ENCODE results near the gene FMO2.

FMO2 gene

DNA sequence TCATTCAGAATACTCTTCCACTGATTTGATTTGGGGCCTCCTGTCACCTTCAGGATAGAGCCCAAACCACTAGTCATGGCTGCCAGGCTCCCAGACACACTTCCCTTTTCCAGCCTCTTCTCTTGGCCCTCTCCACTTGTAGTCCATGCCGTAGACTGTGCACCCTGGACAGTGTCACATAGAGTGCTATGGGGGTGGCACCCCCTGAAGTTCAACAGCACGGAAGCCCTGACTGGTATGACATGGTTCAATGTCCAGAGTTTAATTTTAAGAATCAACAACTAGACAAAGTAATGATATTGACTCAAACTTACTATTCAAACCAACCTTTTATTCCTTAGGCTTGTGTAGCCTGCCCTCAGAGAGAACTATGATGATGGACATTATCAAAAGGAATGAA is 22.3 kb downstream of the FMO2 start:
- no peak for DNase-seq (ENCODE audit: low read depth)
- Histone ChIP-seq H3K27me3 (replicated peaks; ENCODE audit: control insufficient read depth, insufficient read depth, low read length) (no peaks in the 10 kb centered on the region), H3K4me1 (ENCODE audit: control insufficient read depth, insufficient read depth, low read length) (peaks cover 42% of the 10 kb centered on the region), H3K9me3 (ENCODE audit: control insufficient read depth, low read length) (no peaks in the 10 kb centered on the region), H3K36me3 (ENCODE audit: control insufficient read depth, insufficient read depth, low read length, severe bottlenecking) (no peaks in the 10 kb centered on the region), H3K9ac (ENCODE audit: low read length) (no peak overlapping the region), H3K4me3 (ENCODE audit: low read length) (no peak overlapping the region)

DNA sequence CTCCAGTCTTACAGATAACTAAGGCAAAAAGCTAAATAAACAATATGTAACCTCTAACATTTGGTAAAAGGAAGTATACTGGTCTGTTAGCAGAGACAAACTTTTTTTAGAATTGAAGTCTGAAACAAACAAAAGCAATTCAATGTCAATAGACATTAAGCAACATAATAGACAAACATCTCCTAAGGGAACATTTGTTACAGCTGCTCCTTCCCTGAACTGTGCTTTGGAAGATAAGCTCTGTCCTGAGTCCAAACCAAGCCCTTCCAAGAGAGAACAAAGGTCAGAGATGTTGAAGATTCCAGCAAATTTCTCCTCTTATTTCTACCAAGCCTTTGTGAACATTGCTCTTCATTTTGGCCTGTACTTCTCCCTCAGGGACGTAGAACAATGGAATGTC is 25.3 kb downstream of the FMO2 start:
- DNase-seq (ENCODE audit: low read depth) = peak; percentile 70
- Histone ChIP-seq H3K9me3 (ENCODE audit: control insufficient read depth, low read length) (no peaks in the 10 kb centered on the region), H3K27me3 (replicated peaks; ENCODE audit: control insufficient read depth, insufficient read depth, low read length) (no peaks in the 10 kb centered on the region), H3K9ac (ENCODE audit: low read length) (peak overlapping the region; percentile 52), H3K4me3 (ENCODE audit: low read length) (peak overlapping the region; percentile 5), H3K36me3 (ENCODE audit: control insufficient read depth, insufficient read depth, low read length, severe bottlenecking) (no peaks in the 10 kb centered on the region), H3K4me1 (ENCODE audit: control insufficient read depth, insufficient read depth, low read length) (peaks cover 56% of the 10 kb centered on the region)

DNA sequence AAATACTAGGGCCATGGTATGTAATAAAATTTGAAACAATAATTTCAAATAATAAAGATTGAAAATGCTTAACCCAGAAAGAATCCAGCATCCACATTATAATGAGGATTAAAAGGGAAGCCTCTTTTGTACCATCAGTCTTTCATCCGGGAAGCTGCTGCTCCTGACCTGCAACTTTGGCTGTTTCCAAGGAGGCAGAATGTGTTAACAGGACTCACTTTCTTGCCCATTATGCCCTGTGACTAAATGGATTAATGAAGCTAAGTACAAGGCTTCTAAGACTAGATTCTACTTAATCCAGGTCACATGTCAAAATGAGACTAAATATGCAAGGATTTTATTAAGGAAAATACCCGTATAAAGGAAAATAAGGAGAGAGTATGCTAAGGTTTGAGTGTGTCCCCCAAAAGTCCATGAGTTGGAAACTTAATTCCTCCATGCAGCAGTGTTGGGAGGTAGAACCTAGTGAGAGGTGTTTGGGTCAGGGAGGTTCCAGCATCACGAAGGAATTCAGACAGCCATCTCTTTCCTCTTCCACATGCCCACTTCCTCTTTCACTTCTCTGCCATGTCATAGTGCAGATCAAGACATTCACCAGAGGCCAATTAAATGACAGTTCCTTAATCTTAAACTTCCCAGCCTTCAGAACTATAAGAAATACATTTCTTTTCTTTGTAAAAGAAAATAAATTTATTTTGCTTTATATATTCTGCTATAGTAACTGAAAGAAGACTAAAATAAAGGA is 27.7 kb downstream of the FMO2 start:
- H3K9me3 ChIP-seq (ENCODE audit: control insufficient read depth, low read length) = no peaks in the 10 kb centered on the region
- no peaks in the 10 kb centered on the region for H3K36me3 ChIP-seq (ENCODE audit: control insufficient read depth, insufficient read depth, low read length, severe bottlenecking)
- no peak for DNase-seq (ENCODE audit: low read depth)
- H3K27me3 ChIP-seq (replicated peaks; ENCODE audit: control insufficient read depth, insufficient read depth, low read length) = no peaks in the 10 kb centered on the region
- H3K9ac ChIP-seq (ENCODE audit: low read length) = no peak overlapping the region
- H3K4me1 ChIP-seq (ENCODE audit: control insufficient read depth, insufficient read depth, low read length) = peaks cover 38% of the 10 kb centered on the region
- no peak overlapping the region for H3K4me3 ChIP-seq (ENCODE audit: low read length)

DNA sequence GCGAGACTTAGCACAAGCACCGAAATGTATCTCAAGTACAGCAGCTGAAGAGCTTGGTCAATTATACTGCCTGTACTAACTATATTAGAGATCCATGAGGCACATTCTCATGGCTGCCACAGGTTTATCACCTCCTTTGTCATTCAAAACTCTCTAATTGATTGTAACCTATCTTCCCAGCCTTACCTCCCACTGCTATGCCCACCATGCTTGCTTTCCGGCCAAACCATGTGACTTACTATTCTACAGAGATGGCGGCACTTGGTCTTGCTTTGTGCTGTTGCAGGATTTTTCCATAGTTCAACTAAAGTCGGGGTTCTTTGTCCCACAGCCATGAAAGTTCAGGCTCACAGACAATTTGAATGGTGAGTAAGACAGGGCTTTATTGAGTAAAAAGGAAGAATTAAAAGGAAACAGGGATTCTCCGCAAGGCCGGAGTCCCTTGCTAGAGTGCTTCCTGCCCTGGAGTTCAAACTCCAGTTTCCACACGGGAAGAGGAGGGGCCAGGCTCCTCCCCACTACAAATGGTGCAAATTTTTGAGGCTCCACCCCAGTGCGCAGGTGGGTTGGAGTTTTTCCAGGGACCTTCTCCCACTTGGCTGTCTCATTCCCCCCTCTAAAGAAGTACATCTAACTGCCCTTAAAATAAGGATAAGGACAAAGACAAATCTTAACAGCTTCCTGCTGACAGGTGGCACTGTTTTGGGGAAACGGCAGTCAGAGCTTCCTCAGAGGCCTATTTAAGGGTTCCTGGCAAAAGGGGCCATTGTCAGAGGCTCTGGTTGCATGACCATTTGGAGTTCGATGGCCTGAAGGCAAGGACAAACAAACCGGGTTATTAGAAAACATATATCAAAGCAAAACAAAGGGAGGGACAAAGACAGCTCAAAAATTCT is 28.7 kb downstream of the FMO2 start:
- Histone ChIP-seq H3K4me3 (ENCODE audit: low read length) (no peak overlapping the region), H3K4me1 (ENCODE audit: control insufficient read depth, insufficient read depth, low read length) (peaks cover 41% of the 10 kb centered on the region), H3K9me3 (ENCODE audit: control insufficient read depth, low read length) (peaks cover 3% of the 10 kb centered on the region), H3K36me3 (ENCODE audit: control insufficient read depth, insufficient read depth, low read length, severe bottlenecking) (no peaks in the 10 kb centered on the region), H3K27me3 (replicated peaks; ENCODE audit: control insufficient read depth, insufficient read depth, low read length) (no peaks in the 10 kb centered on the region), H3K9ac (ENCODE audit: low read length) (no peak overlapping the region)
- DNase-seq (ENCODE audit: low read depth) = no peak

DNA sequence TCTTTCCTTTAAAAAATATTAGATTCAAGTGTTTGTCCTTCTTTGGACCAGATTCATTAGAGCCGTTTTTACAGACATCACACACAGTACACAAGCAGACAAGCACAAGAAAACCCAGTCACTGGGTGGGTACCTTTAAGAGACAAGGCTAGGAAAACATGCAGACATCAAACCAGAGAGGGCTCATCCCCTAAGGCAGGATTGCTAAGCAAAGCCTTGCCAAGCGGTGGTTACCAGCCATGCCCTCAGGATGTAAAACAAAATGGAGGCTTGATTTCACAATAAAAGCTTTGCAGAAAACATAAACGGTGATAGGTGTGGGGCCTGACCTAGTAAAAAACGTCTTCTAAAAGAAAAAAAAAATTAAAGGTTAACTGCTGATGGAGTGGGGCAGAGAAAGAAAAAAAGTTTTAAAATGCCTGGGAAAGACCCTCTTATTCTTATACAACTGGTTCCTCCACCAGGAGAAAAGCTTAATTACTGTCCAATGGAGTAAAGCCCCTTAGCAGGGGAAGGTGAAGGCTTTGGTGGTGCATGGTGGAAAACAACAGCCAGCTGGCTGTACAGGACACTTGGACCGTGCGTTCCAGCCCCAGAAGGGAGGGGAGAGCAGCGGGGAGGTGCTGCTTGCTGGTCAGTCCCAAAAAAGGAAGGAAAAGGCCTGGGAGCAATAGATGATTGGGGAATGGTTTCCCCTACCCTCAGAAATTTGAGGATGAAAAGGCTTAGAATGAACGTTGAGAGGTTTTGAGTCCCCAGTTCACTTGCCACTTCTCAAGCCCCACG is 32.8 kb downstream of the FMO2 start:
- Histone ChIP-seq H3K4me1 (ENCODE audit: control insufficient read depth, insufficient read depth, low read length) (peaks cover 44% of the 10 kb centered on the region), H3K4me3 (ENCODE audit: low read length) (no peak overlapping the region), H3K9ac (ENCODE audit: low read length) (no peak overlapping the region), H3K9me3 (ENCODE audit: control insufficient read depth, low read length) (peaks cover 3% of the 10 kb centered on the region), H3K27me3 (replicated peaks; ENCODE audit: control insufficient read depth, insufficient read depth, low read length) (no peaks in the 10 kb centered on the region), H3K36me3 (ENCODE audit: control insufficient read depth, insufficient read depth, low read length, severe bottlenecking) (no peaks in the 10 kb centered on the region)
- DNase-seq (ENCODE audit: low read depth) = no peak

DNA sequence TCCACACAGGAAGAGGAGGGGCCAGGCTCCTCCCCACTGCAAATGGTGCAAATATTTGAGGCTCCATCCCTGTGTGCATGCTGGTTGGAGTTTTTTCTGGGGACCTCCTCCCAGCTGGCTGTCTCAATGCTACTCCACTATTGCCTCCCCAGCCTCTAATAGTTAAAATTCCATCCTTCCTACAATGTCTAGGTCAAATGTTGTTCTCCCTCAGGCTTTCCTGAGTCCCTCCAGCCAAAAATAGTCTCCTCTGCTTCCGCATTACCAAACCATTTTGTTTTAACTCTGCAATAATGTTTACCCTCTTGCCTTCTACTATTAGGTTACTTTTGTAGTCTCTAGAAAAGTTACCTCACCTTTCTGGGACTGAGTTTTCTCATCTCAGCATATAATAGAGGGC is 33.6 kb downstream of the FMO2 start:
- H3K27me3 ChIP-seq (replicated peaks; ENCODE audit: control insufficient read depth, insufficient read depth, low read length) = no peaks in the 10 kb centered on the region
- no peaks in the 10 kb centered on the region for H3K36me3 ChIP-seq (ENCODE audit: control insufficient read depth, insufficient read depth, low read length, severe bottlenecking)
- H3K4me3 ChIP-seq (ENCODE audit: low read length) = no peak overlapping the region
- peaks cover 39% of the 10 kb centered on the region for H3K4me1 ChIP-seq (ENCODE audit: control insufficient read depth, insufficient read depth, low read length)
- peaks cover 3% of the 10 kb centered on the region for H3K9me3 ChIP-seq (ENCODE audit: control insufficient read depth, low read length)
- peak; percentile 45 for DNase-seq (ENCODE audit: low read depth)
- no peak overlapping the region for H3K9ac ChIP-seq (ENCODE audit: low read length)

DNA sequence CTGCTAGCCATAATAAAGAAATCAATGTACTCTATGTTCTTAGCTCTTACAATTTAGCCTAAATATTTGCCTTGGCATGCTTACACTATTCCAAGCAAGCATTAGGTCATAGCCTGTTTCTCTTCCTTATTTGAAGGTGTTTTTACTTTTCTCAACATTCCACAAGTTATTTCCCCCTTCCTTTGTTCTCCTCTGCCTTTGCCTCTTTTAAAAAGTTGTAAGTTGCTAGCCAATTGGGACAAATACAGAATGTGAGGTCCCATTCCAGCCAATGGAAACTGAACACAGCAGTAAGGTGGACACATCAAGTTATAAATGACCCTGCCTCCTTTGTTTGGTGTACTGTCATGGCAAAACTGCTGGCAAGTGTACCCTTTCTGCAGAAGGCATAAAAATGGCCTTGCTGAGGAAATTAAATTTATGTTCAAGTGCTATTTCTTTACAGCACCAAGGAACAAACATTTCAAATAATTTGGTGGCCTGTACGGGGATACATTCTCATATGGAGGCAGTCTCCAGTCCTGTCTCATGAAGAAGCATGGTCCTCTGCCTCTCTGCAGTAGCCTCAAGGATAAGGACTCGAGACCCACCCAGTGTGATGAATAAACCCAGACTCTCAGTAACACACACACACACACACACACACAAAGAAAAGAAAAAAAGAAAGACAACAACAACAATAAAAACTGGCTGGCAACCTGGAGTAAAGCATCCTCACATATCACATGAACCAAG is 34.4 kb downstream of the FMO2 start:
- H3K9ac ChIP-seq (ENCODE audit: low read length) = peak overlapping the region; percentile 74
- peaks cover 3% of the 10 kb centered on the region for H3K9me3 ChIP-seq (ENCODE audit: control insufficient read depth, low read length)
- no peaks in the 10 kb centered on the region for H3K36me3 ChIP-seq (ENCODE audit: control insufficient read depth, insufficient read depth, low read length, severe bottlenecking)
- H3K4me3 ChIP-seq (ENCODE audit: low read length) = peak overlapping the region; percentile 2
- H3K4me1 ChIP-seq (ENCODE audit: control insufficient read depth, insufficient read depth, low read length) = peaks cover 39% of the 10 kb centered on the region
- DNase-seq (ENCODE audit: low read depth) = peak; percentile 47
- no peaks in the 10 kb centered on the region for H3K27me3 ChIP-seq (replicated peaks; ENCODE audit: control insufficient read depth, insufficient read depth, low read length)

DNA sequence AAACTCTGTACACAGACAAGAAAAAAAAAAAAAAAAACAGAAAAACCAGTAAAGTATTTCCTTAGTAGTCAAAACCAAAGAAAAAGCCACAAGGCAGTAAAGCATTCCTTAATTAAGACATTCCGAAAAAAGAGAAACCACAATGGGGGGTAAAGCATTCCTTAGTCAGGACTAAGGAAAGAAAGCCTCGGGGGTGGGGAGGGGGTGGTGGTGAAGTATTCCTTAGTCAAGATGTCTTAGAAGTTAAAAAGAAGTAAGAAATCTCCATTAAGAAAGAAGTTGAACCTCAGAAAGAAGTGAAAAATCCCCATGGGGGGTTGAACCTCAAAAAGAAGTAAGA is 35.0 kb downstream of the FMO2 start:
- H3K4me1 ChIP-seq (ENCODE audit: control insufficient read depth, insufficient read depth, low read length) = peaks cover 39% of the 10 kb centered on the region
- H3K27me3 ChIP-seq (replicated peaks; ENCODE audit: control insufficient read depth, insufficient read depth, low read length) = no peaks in the 10 kb centered on the region
- H3K36me3 ChIP-seq (ENCODE audit: control insufficient read depth, insufficient read depth, low read length, severe bottlenecking) = no peaks in the 10 kb centered on the region
- peak overlapping the region; percentile 74 for H3K9ac ChIP-seq (ENCODE audit: low read length)
- peak; percentile 82 for DNase-seq (ENCODE audit: low read depth)
- H3K4me3 ChIP-seq (ENCODE audit: low read length) = peak overlapping the region; percentile 55
- peaks cover 3% of the 10 kb centered on the region for H3K9me3 ChIP-seq (ENCODE audit: control insufficient read depth, low read length)

DNA sequence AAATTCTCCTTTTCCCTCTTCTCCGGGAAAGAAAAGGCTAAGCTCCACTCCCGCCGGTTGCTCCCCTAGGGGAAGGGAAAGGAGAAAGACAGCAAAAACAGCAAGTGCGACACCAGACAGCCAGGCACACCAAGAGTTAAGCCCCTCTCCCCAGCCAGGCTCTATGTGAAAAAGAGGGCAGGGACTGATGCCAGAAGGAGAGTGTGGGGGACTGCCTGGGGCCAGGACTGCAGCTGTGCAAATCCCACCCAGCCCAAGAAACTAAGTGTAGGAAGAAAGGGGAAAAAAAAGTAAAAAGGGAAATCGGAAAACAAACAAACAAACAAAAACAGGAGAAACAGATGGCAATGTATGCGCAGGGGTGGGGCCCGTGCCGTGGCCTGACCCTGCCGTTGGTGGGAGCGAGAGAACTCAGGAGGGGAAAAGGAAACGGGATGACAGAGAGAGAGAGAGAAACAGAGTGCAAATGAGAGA is 35.5 kb downstream of the FMO2 start:
- Histone ChIP-seq H3K27me3 (replicated peaks; ENCODE audit: control insufficient read depth, insufficient read depth, low read length) (no peaks in the 10 kb centered on the region), H3K9ac (ENCODE audit: low read length) (peak overlapping the region; percentile 74), H3K4me1 (ENCODE audit: control insufficient read depth, insufficient read depth, low read length) (peaks cover 39% of the 10 kb centered on the region), H3K4me3 (ENCODE audit: low read length) (peak overlapping the region; percentile 55), H3K36me3 (ENCODE audit: control insufficient read depth, insufficient read depth, low read length, severe bottlenecking) (no peaks in the 10 kb centered on the region), H3K9me3 (ENCODE audit: control insufficient read depth, low read length) (peaks cover 3% of the 10 kb centered on the region)
- peak; percentile 69 for DNase-seq (ENCODE audit: low read depth)

DNA sequence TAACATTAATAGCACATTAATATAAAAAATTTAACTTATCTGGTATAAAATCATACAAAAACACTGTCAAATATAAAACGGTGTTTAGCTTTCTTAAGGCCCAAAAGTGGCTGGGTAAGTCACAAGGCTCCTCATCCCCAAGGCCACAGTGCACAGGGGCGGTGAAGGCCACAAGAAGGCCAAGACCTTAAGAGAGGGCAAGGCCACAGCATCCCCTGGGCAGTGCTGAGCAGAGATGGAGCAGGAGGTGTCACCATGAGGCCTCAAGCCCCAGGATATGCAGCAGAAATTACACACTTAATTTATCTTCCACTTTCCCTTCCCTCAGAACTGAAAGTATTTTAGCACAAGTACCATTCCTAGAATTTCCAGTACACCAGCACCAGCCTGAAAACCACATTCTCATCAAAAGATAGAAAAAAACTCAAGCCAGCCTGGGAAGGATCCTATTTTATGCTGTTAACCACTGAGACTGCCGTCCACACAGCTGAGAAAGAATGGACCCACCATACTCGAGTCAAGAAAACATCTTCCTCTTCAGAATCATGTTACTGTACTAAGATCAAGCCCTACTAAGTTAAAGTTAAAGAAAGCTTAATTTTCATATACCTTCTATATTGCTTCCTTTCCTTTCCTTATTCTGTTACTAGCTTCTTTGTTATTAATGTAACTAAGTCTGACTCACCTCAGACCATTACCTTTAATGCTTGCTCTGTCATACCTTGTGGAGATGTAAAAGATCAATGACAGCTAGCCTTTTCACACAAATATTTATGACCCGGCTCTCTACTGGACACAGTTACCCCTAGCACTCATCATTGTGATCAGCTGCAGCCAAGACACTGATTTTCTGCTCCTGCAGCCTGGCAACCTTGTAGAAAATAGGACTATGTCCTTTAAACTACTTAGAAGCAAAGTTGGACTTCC is 36.8 kb downstream of the FMO2 start:
- H3K9ac ChIP-seq (ENCODE audit: low read length) = peak overlapping the region; percentile 74
- peak; percentile 22 for DNase-seq (ENCODE audit: low read depth)
- peaks cover 43% of the 10 kb centered on the region for H3K4me1 ChIP-seq (ENCODE audit: control insufficient read depth, insufficient read depth, low read length)
- no peaks in the 10 kb centered on the region for H3K27me3 ChIP-seq (replicated peaks; ENCODE audit: control insufficient read depth, insufficient read depth, low read length)
- H3K4me3 ChIP-seq (ENCODE audit: low read length) = no peak overlapping the region
- no peaks in the 10 kb centered on the region for H3K36me3 ChIP-seq (ENCODE audit: control insufficient read depth, insufficient read depth, low read length, severe bottlenecking)
- peaks cover 3% of the 10 kb centered on the region for H3K9me3 ChIP-seq (ENCODE audit: control insufficient read depth, low read length)

All from adipocyte (in vitro differentiated cells).